CD14-positive monocyte (primary cell): Measurements from ENCODE around the gene ZDHHC13. TPM values are rescaled to one million over a fixed set of nuclear protein-coding genes. Genes with fewer than 3 reads are reported as not detected.

Experiments used
- DNase-seq, 3 donors: peaks; one replicate each; pipeline ENCODE4 v3.0.0-alpha.2; 2011 to 2022
- H2AFZ ChIP-seq: 2 replicates; pipeline ENCODE4 v1.6.0; 2012; ENCODE audit warnings: mild to moderate bottlenecking, low read depth, low read length, inconsistent platforms; ENCODE audit not compliant: insufficient read depth, poor library complexity, severe bottlenecking
- H3K27ac ChIP-seq, 2 donors: 1 replicate in 1 of 2; 2 replicates in 1 of 2; pipeline ENCODE4 v1.5.1; 2012 to 2013; ENCODE audit warnings: low read length in 2 of 2, control low read depth in 1 of 2, inconsistent platforms in 1 of 2, low read depth in 1 of 2, mild to moderate bottlenecking in 1 of 2
- H3K27me3 ChIP-seq, 2 donors: one replicate each; pipeline versions ENCODE4 v1.6.0 to v1.6.1; 2011 to 2013; ENCODE audit warnings: low read length in 2 of 2; ENCODE audit not compliant: control insufficient read depth in 2 of 2, insufficient read depth in 2 of 2
- H3K36me3 ChIP-seq, 2 donors: replicated peaks in 1 of 2; 1 replicate in 1 of 2; 2 replicates in 1 of 2; pipeline versions ENCODE4 v1.5.1 to v1.6.1; 2012 to 2013; ENCODE audit warnings: low read length in 2 of 2, control low read depth in 1 of 2, inconsistent platforms in 1 of 2, mild to moderate bottlenecking in 1 of 2; ENCODE audit not compliant: insufficient read depth in 2 of 2, control insufficient read depth in 1 of 2
- H3K4me1 ChIP-seq, 2 donors: 1 replicate in 1 of 2; 2 replicates in 1 of 2; pipeline versions ENCODE4 v1.5.1 to v1.6.1; 2012 to 2013; ENCODE audit warnings: low read length in 2 of 2, control low read depth in 1 of 2, inconsistent platforms in 1 of 2, mild to moderate bottlenecking in 1 of 2, moderate library complexity in 1 of 2; ENCODE audit not compliant: insufficient read depth in 2 of 2, control insufficient read depth in 1 of 2
- H3K4me2 ChIP-seq: replicated peaks from 2 replicates; pipeline ENCODE3; 2012; ENCODE audit warnings: low read length, moderate library complexity, mild to moderate bottlenecking; ENCODE audit not compliant: poor library complexity, severe bottlenecking; ENCODE audit errors: extremely low read depth
- H3K4me3 ChIP-seq, 3 experiments: fragments of 200-600 bp in 1 of 3; sonication (generic) in 1 of 3; replicated peaks in 1 of 3; 1 replicate in 2 of 3; 2 replicates in 1 of 3; pipeline ENCODE4 v1.5.1; 2011 to 2013; ENCODE audit warnings: low read length in 3 of 3, mild to moderate bottlenecking in 3 of 3, control low read depth in 2 of 3, low read depth in 2 of 3, inconsistent platforms in 1 of 3, moderate library complexity in 1 of 3
- H3K79me2 ChIP-seq: 2 replicates; pipeline ENCODE4 v1.6.0; 2012; ENCODE audit warnings: mild to moderate bottlenecking, control low read depth, inconsistent platforms, low read length, moderate library complexity; ENCODE audit not compliant: insufficient read depth
- H3K9ac ChIP-seq: 2 replicates; pipeline ENCODE4 v1.6.0; 2017; ENCODE audit warnings: low read length, mild to moderate bottlenecking; ENCODE audit not compliant: insufficient read depth, poor library complexity, severe bottlenecking
- H3K9me3 ChIP-seq, 2 donors: replicated peaks in 1 of 2; 1 replicate in 1 of 2; 2 replicates in 1 of 2; pipeline versions ENCODE4 v1.5.1 to v1.6.1; 2012 to 2013; ENCODE audit warnings: low read length in 2 of 2, control low read depth in 1 of 2; ENCODE audit not compliant: control insufficient read depth in 1 of 2, insufficient read depth in 1 of 2
- H4K20me1 ChIP-seq: 2 replicates; pipeline ENCODE4 v1.6.0; 2012; ENCODE audit warnings: mild to moderate bottlenecking, low read length, control low read depth, moderate library complexity; ENCODE audit not compliant: insufficient read depth
- H3K27ac Mint-ChIP-seq, 7 donors: one replicate each; pipeline ENCODE4 v1.8.0; 2020; ENCODE audit warnings: mild to moderate bottlenecking in 7 of 7, mixed read lengths in 7 of 7, moderate library complexity in 6 of 7, inconsistent platforms in 2 of 7
- H3K27me3 Mint-ChIP-seq, 3 donors: one replicate each; pipeline ENCODE4 v1.8.0; 2021 to 2022; ENCODE audit warnings: low read depth in 3 of 3, mild to moderate bottlenecking in 3 of 3, mixed read lengths in 3 of 3, moderate library complexity in 3 of 3, inconsistent platforms in 1 of 3
- H3K36me3 Mint-ChIP-seq, 2 donors: one replicate each; pipeline ENCODE4 v1.8.0; 2020; ENCODE audit warnings: mixed read lengths in 2 of 2, inconsistent platforms in 1 of 2, mild to moderate bottlenecking in 1 of 2
- H3K4me1 Mint-ChIP-seq: one replicate; pipeline ENCODE4 v1.8.0; 2020; ENCODE audit warnings: mild to moderate bottlenecking, mixed read lengths
- H3K4me3 Mint-ChIP-seq, 2 donors: one replicate each; pipeline ENCODE4 v1.8.0; 2020; ENCODE audit warnings: mild to moderate bottlenecking in 2 of 2, mixed read lengths in 2 of 2, moderate library complexity in 1 of 2
- H3K9me3 Mint-ChIP-seq, 7 donors: one replicate each; pipeline ENCODE4 v1.8.0; 2020 to 2022; ENCODE audit warnings: mixed read lengths in 7 of 7, mild to moderate bottlenecking in 6 of 7, moderate library complexity in 6 of 7, inconsistent platforms in 2 of 7
- CTCF ChIP-seq: fragments of 200-600 bp; IDR thresholded peaks from one replicate; pipeline ENCODE4 v1.8.0; 2022; ENCODE audit warnings: antibody characterized with exemption, mild to moderate bottlenecking
- WGBS: methylation state at CpG from one replicate; pipeline ENCODE4 v1.1.5; 2013; ENCODE audit warnings: missing lambda C conversion rate; ENCODE audit not compliant: insufficient coverage; 5-methylcytosine and 5-hydroxymethylcytosine counted together
- intact Hi-C, 2 donors: fragments of 100-400 bp; cut with micrococcal nuclease; formaldehyde crosslinking; loops; one replicate each; pipeline versions ENCODE4 v1.15.0 to v1.15.1; 2023
- polyA plus RNA-seq, 3 donors: library from polyadenylated mRNA; depleted of rRNA in 1 of 3; unstranded in 2 of 3; stranded (reverse) in 1 of 3; fragments of 300-500 nt in 2 of 3; fragments of >200 nt in 1 of 3; fragmentation: Illumina TruSeq in 2 of 3; gene quantifications; 1 replicate in 2 of 3; 2 replicates in 1 of 3; pipeline ENCODE4 v1.2.3, GENCODE V29; 2012 to 2021

Gene ZDHHC13
- polyA plus RNA-seq, 3 donors = 5.6 to 7.5 (median 5.6) TPM

GRCh38 chr11:19080579-19080993, 36.4 kb upstream of the ZDHHC13 start:
- Mint-ChIP-seq H3K4me1 (no peaks in the 10 kb centered on the region), H3K27me3 (peaks cover 0 to 9% (median 3%) of the 10 kb centered on the region in 3 donors), H3K4me3 (no peak overlapping the region), H3K36me3 (no peaks in the 10 kb centered on the region), H3K27ac (no peak overlapping the region), H3K9me3 (peaks cover 0 to under 1% (median 0%) of the 10 kb centered on the region in 7 donors)
- H3K36me3 ChIP-seq = no peaks in the 10 kb centered on the region
- H3K4me2 ChIP-seq = no peak overlapping the region
- H4K20me1 ChIP-seq = no peaks in the 10 kb centered on the region
- no peaks in the 10 kb centered on the region for H3K27me3 ChIP-seq
- no peaks in the 10 kb centered on the region for H3K4me1 ChIP-seq
- no peaks in the 10 kb centered on the region for H3K79me2 ChIP-seq
- H3K9me3 ChIP-seq = no peaks in the 10 kb centered on the region
- no peak overlapping the region for H3K4me3 ChIP-seq
- intact Hi-C loops = no loop called here
- no peak overlapping the region for H3K9ac ChIP-seq
- no peak for TF ChIP-seq CTCF
- H2AFZ ChIP-seq = no peak overlapping the region
- no CpG with 5 or more reads among the region's 6 CpGs for WGBS
- no peak overlapping the region for H3K27ac ChIP-seq
- DNase-seq = no peak

GRCh38 chr11:19083166-19083565, 33.8 kb upstream of the ZDHHC13 start:
- Mint-ChIP-seq H3K4me1 (no peaks in the 10 kb centered on the region), H3K27ac (no peak overlapping the region), H3K36me3 (no peaks in the 10 kb centered on the region), H3K27me3 (peaks cover 0 to 7% (median 3%) of the 10 kb centered on the region in 3 donors), H3K4me3 (no peak overlapping the region), H3K9me3 (peaks cover 0 to 5% (median 0%) of the 10 kb centered on the region in 7 donors)
- Histone ChIP-seq H3K4me2 (no peak overlapping the region), H3K36me3 (no peaks in the 10 kb centered on the region), H3K9me3 (no peaks in the 10 kb centered on the region), H3K9ac (no peak overlapping the region), H3K27me3 (no peaks in the 10 kb centered on the region), H3K4me1 (no peaks in the 10 kb centered on the region), H2AFZ (no peak overlapping the region), H3K4me3 (no peak overlapping the region), H3K79me2 (no peaks in the 10 kb centered on the region), H3K27ac (no peak overlapping the region), H4K20me1 (no peaks in the 10 kb centered on the region)
- no peak for TF ChIP-seq CTCF
- DNase-seq = no peak
- 100% methylated on average over 1 of the region's 1 CpG for WGBS
- intact Hi-C loops = no loop called here
